ENCODE measurements around the gene DCPS.
"Not testable (repeated sequence)": the region's sequence is repeated elsewhere in the genome, so short reads cannot be mapped to it uniquely, and the experiment has no call there.

The DCPS gene

DNA sequence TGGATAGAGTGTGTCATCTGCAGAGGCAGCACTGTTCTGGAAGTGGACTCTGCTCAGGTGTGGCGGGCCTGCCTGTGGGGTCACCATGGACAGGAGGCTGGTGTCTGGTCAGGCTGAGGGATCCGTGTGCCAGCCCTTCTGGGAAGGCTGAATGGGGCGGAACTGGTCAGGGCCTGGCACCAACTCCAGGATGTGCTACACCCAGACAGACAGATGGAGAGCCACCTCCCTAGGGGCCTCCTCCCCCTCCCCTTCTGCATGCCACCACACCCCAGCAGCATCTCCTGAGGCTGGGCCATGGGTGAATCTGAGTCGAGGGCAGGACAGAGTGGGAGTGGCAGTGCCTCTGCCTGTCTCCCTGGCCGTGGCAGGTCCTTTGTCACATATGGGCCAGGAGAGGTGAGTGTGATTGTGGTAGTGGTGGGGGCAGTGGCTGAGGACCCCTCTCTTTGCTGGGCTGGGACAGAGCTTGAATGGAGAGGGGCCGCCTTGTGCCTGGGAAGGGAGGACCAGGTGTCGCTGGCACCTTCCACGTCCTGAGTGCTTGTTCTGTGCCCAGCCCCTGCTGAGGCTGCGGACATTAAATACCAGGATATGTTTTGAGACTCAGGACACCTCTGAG, 80.7 kb downstream of the DCPS start:
- no peak for DNase-seq (ENCODE audit: low spot score)

- no peak for DNase-seq (ENCODE audit: low spot score)
Measured at GRCh38 chr11:126385991-126386728, 82.3 kb downstream of the DCPS start.

DNA sequence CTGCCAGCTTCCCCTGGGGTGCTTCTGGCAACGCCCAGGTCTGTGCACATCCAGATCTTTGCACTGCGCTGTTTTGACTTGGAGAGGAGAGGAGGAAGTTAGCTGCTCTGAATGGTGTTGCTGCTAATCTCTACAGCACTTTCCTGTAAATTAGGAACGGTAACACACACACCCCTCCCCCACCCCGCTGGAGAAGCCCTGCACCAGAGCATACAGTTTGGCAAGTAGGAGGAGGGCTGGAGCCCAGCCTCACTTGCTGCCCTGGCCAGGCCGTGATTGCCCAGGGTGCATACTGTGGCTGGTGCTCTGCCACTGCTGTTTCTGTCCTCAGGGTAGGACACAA, 82.8 kb downstream of the DCPS start:
- not testable (repeated sequence) for DNase-seq (ENCODE audit: low spot score)

- no peak for DNase-seq (ENCODE audit: low spot score)
Measured at GRCh38 chr11:126387857-126388256, 84.0 kb downstream of the DCPS start.

DNA sequence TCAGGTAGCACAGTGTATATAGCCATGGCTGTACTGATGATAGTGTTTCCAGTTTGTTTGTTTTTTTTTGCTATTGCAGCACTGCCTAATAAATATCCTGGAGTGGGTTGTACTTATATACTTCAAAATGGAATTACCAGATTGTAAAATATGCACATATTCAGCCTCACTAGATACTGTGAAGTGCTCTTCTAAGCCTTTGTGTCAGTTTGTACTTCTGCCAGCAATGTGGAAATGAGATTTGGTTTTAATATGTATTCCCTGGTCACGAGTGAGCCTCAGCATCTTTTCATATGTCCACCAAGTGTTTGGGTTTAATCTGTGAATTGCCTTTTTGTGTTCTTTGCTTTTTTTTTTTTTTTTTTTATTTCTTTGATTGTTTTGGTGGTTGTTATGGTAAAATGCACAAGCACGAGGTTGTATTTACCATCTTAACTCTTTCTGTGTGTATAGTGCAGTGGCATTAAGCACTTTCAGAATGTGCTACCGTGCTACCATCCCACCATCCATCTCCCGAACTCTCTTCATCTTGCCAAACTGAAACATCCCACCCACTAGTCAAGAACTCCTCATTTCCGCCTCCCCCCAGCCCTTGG, 86.5 kb downstream of the DCPS start:
- DNase-seq (ENCODE audit: low spot score), result no peak

DNA sequence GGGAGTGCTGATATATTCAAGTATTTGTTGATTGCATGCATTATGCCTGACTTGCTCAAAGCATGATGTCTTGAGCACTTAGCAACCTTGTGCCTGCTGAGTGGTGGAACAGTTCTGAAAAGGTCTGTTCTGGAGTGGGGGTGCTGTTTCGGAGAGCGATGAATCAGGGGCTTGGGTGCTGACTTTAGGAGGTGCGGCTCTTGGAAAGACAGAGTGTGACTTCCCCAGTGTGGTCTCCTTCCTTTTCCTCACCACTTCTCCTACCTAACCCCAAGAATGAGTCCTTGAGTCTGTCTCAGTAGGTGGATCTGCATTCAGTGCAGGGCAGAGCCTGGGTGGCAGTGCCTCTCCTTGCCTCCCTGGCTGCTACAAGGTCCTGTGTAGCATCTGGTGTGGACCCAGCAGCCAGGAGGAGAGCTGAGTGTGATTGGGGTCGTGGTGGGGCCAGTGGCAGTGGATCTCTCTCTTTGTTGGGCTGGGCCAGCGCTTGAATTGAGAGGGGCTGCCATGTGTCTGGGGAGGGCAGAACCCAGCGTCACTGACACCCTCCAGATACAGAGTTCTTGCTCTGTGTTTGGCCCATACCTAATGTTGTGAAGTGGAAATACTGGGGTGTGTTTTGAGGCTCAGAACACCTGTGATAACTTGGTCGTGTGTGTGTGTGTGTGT, 87.6 kb downstream of the DCPS start:
- no peak for DNase-seq (ENCODE audit: low spot score)

DNA sequence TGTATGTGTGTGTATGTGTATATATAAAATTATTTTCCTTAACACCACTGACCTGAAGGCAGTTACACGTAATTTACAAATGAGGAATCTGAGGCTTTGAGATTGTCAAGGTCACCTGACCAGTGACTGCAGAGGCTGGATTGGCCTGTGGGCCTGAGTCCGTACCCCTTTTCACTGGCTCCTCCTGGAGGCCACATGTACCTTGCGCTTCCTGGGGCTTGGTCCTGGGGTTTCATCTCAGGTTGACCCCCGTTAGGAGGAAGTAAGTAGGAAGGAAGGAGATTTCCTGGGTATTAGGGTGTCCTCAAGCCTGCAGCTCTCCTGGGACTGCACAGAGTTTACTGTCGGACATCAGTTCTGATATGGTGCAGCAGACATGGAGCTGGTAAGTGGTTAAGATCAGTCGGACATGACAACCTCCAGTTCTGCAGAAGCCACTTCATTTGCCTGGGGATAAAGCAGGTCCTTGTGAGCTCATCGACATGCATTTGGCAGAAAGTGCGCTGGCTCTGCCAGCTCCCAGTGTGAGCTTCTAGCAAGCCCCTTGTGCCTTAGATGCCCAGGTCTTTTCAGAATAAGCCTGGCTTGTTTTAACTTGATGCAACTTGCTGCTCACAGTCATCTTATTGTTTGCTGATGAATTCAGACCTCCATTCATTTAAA, 88.2 kb downstream of the DCPS start:
- DNase-seq (ENCODE audit: low spot score), result no peak

GRCh38 chr11:126392633-126393013, 88.8 kb downstream of the DCPS start:
- no peak for DNase-seq (ENCODE audit: low spot score)

DNA sequence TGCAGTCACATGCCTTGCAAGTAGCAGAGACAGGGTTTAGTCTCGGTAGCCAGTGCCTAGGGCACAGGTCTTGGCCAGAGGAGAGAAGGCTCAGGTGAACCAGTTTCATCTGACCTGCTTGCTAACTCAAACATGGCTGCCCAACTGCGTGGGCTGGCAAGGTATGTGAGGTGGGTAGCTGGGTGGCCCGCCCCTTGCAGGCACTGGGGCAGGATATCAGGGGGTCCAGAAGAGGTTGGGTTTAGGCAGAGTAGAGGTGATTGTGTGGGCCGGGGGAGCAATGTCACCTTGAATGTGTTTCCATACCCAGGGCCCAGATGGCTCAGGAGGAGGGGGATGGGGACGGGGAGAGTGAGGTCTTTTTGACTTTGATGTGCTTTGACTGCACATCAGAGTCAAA, 89.3 kb downstream of the DCPS start:
- no peak for DNase-seq (ENCODE audit: low spot score)

- DNase-seq (ENCODE audit: low spot score), result no peak
Measured at GRCh38 chr11:126394036-126394435, 90.2 kb downstream of the DCPS start.

DNA sequence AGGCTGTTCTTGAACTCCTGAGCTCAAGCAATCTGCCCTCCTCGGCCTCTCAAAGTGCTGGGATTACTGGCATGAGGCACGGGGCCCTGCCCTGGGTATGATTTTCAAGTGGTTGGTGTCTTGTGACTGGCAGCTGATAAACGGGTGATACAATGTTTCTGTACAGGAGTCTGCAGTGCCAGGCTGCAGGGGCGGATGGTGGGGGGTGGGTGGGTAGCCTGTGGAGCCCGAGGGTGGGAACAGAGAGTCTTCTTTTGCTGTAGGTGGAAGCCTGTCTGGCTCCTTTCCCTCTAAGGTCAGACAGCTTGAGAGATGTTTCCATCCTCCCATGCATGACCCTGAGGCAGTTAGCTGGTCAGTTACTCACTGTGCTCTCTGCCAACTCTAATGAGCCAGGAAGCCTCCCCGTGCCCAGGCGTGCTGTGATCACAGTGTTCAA, 90.8 kb downstream of the DCPS start:
- not testable (repeated sequence) for DNase-seq (ENCODE audit: low spot score)
